Left lung (tissue), 10 donors: Measurements from ENCODE around the gene ETV6. TPM values are rescaled to one million over a fixed set of nuclear protein-coding genes. Genes with fewer than 3 reads are reported as not detected.
A peak's percentile ranks its signal among the peaks of the same experiment; 100 is the strongest.

Source experiments
- ATAC-seq: fragments of 200-7000 bp; cut with Tn5 transposase; one replicate; pipeline ENCODE4 v1.9.1; 2020; ENCODE audit warnings: moderate library complexity
- DNase-seq, 4 donors: peaks; one replicate each; pipeline ENCODE4 v3.0.0-alpha.2; 2013 to 2020
- H3K27ac ChIP-seq, 2 donors: fragments of 200-600 bp; sonication (generic) in 1 of 2; one replicate each; pipeline versions ENCODE4 v1.5.0 to v1.8.0; 2020 to 2021
- H3K27me3 ChIP-seq, 2 donors: fragments of 200-600 bp; sonication (generic) in 1 of 2; one replicate each; pipeline versions ENCODE4 v1.5.0 to v1.8.0; 2020 to 2021
- H3K36me3 ChIP-seq, 2 donors: fragments of 200-600 bp; sonication (generic) in 1 of 2; one replicate each; pipeline versions ENCODE4 v1.5.0 to v1.8.0; 2020 to 2021
- H3K4me1 ChIP-seq, 2 donors: fragments of 200-600 bp; one replicate each; pipeline ENCODE4 v1.8.0; 2021
- H3K4me3 ChIP-seq, 2 donors: fragments of 200-600 bp; sonication (generic) in 1 of 2; one replicate each; pipeline versions ENCODE4 v1.5.0 to v1.8.0; 2020 to 2021; ENCODE audit warnings: mild to moderate bottlenecking in 1 of 2
- H3K9me3 ChIP-seq, 2 donors: fragments of 200-600 bp; sonication (generic) in 1 of 2; one replicate each; pipeline versions ENCODE4 v1.5.0 to v1.8.0; 2020 to 2021
- CTCF ChIP-seq, 2 donors: fragments of 200-600 bp; sonication (generic) in 1 of 2; IDR thresholded peaks; one replicate each; pipeline versions ENCODE4 v1.5.0 to v1.8.0; 2021; ENCODE audit warnings: antibody characterized with exemption in 2 of 2
- intact Hi-C, 2 donors: fragments of 100-400 bp; cut with DNase I; formaldehyde crosslinking; loops; one replicate each; pipeline versions ENCODE4 v1.11.2 to v1.14.2; 2022
- polyA plus RNA-seq, 6 donors: library from polyadenylated mRNA; unstranded; fragments of 120-200 nt; gene quantifications; one replicate each; pipeline ENCODE4 v1.2.1, GENCODE V29; 2013; ENCODE audit not compliant: insufficient read length in 6 of 6
- total RNA-seq, 2 donors: library from RNA; stranded (reverse); fragmentation: NEBNext Ultra II Directional; extraction: Animal tissue kit (Norgen Biotek cat#: 25700); gene quantifications; one replicate each; pipeline ENCODE4 v1.2.1, GENCODE V29; 2021
- donor health status: DM: no; HTN: yes; CAD: no.
- donor health status: DM: no; HTN: no; CAD: no.

The ETV6 gene
- total and polyA plus RNA-seq, 8 donors: 16.0 to 44.7 (median 17.1) TPM

- intact Hi-C loops: no loop called here
- peaks cover 0 to 6% of the 10 kb centered on the region in 2 donors for H3K36me3 ChIP-seq
- H3K27me3 ChIP-seq: no peaks in the 10 kb centered on the region
- ATAC-seq: no peak
- no peaks in the 10 kb centered on the region for H3K9me3 ChIP-seq
- peak overlapping the region in 1 of 2 donors; percentile 35 for H3K27ac ChIP-seq
- H3K4me1 ChIP-seq: peaks cover 13 to 71% of the 10 kb centered on the region in 2 donors
- no peak for DNase-seq
- no peak overlapping the region for H3K4me3 ChIP-seq
- no peak for TF ChIP-seq CTCF (IDR thresholded peaks at IDR 0.05)
Observed at GRCh38 chr12:11793921-11794710, 144.6 kb downstream of the ETV6 start.

GRCh38 chr12:11794751-11795150 lies 145.3 kb downstream of the ETV6 start:
- intact Hi-C loops: no loop called here
- Histone ChIP-seq H3K4me3 (no peak overlapping the region), H3K27me3 (no peaks in the 10 kb centered on the region), H3K9me3 (no peaks in the 10 kb centered on the region), H3K36me3 (peaks cover 0 to 6% of the 10 kb centered on the region in 2 donors), H3K27ac (peak overlapping the region in 1 of 2 donors; percentile 49), H3K4me1 (peaks cover 13 to 71% of the 10 kb centered on the region in 2 donors)
- no peak for TF ChIP-seq CTCF (IDR thresholded peaks at IDR 0.05)
- DNase-seq: no peak
- ATAC-seq: no peak

GRCh38 chr12:11795192-11795912 lies 145.9 kb downstream of the ETV6 start:
- peak overlapping the region in 1 of 2 donors; percentile 49 for H3K27ac ChIP-seq
- no peak for ATAC-seq
- intact Hi-C loops: no loop called here
- H3K36me3 ChIP-seq: peaks cover 0 to 6% of the 10 kb centered on the region in 2 donors
- DNase-seq: no peak
- H3K4me3 ChIP-seq: no peak overlapping the region
- H3K4me1 ChIP-seq: peaks cover 13 to 69% of the 10 kb centered on the region in 2 donors
- no peaks in the 10 kb centered on the region for H3K27me3 ChIP-seq
- H3K9me3 ChIP-seq: no peaks in the 10 kb centered on the region
- no peak for TF ChIP-seq CTCF (IDR thresholded peaks at IDR 0.05)

- no peak for DNase-seq
- no peaks in the 10 kb centered on the region for H3K9me3 ChIP-seq
- ATAC-seq: no peak
- H3K36me3 ChIP-seq: peaks cover 0 to 6% of the 10 kb centered on the region in 2 donors
- H3K4me1 ChIP-seq: peaks cover 13 to 69% of the 10 kb centered on the region in 2 donors
- H3K4me3 ChIP-seq: no peak overlapping the region
- peak overlapping the region in 1 of 2 donors; percentile 49 for H3K27ac ChIP-seq
- intact Hi-C loops: no loop called here
- TF ChIP-seq CTCF (IDR thresholded peaks at IDR 0.05): no peak
- H3K27me3 ChIP-seq: no peaks in the 10 kb centered on the region
Observed at GRCh38 chr12:11795913-11796459, 146.5 kb downstream of the ETV6 start.
